Femur (tissue), 1 donor: ENCODE measurements around the gene TTF1.

Source experiments
- DNase-seq: peaks from one replicate; pipeline ENCODE4 v3.0.0-alpha.2; 2017

Gene TTF1

DNA sequence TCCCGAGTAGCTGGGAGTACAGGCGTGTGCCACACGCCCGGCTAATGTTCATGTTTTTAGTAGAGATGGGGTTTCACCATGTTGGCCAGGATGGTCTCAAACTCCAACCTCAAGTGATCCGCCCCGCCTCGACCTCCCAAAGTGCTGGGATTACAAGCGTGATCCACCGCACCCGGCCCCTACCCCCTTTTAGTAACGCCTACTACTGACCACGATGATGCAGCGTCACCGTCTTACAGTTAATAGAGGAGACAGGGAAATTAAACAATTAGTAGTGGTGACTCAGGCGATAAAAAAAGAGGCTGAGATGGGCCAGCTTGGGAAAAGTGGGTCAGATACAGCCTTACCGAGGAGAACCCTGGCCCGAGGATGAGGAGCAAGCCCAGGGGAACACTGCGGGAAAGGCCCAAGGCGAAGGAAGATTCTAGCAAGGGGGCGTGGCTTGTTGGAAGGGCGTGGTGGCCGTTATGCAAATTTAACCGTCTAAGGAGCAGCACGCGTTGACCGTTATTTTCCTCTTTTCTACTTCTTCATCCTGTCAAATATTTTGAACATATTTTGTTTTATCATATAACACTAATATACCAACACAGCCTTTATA, 50.2 kb downstream of the TTF1 start:
- DNase-seq = no peak

DNA sequence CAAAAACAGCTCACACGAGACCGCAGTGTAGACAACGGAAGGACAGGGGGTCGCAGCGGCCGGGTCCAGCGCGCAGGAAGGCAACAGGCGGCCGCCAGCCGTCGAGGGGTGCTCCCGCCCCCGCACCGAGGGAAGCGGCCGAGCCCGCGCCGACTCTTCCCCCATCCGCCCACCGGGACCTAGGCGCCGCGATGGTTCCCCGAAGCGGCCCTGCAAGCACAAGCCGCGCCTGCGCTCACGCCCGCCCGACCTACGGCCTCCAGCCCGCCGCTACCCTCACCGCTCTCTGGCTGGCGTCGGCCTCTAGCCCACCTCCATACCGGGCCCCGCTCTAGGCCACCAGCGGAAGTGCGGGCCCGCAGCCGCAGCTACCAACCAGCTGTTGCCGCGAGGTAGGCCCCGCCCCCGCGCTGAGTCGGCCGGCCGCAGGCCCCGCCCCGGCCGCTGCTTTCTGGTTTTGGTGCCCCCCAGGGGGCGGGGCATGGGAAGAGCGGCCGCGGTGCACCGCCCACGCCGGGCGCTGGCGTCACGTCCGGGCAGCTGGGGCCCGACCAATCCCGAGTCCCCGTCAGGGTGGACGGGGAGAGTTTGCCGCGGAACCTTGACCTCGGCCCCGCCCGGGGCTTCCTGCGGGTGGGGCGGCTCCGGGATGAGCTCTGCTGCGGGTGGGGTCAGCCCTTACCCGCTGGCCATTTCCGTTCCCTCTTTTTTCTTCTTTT, 51.8 kb downstream of the TTF1 start, which contains the start of gene SETX:
SETX (minus strand) TSS at position 350 of the 719 bp plus-strand sequence. CDS start 5,558 bp downstream, outside the sequence.
- DNase-seq = peak; percentile 98

DNA sequence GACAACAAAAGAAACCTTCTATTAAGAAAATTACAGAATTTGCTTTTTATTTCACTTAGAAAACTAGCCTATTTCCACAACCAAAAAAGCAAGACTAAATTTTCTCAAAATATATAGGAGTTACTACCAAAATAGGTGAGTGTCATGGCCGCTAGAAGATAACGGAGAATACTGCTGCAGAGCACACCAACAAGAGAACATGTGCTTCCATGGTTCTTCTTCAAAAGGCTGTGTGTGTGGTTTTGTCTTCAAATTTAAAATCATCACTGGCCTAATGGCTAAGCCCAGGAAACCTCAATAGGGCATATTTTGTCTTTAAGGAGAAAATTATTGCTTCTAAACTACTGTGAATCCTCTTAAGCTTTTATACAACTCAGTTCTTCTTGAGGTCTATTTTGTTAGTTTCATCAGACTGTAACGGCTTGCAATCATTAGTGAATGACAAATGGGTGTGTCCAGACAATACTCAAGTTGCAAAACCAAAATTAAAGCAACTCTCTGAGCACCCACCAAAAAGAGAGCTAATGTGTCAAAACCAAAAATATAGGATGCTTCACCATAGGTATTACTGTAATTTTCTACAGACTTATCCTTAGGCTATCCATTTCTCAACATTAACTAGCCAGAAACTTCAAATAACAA, 55.1 kb downstream of the TTF1 start:
- no peak for DNase-seq

DNA sequence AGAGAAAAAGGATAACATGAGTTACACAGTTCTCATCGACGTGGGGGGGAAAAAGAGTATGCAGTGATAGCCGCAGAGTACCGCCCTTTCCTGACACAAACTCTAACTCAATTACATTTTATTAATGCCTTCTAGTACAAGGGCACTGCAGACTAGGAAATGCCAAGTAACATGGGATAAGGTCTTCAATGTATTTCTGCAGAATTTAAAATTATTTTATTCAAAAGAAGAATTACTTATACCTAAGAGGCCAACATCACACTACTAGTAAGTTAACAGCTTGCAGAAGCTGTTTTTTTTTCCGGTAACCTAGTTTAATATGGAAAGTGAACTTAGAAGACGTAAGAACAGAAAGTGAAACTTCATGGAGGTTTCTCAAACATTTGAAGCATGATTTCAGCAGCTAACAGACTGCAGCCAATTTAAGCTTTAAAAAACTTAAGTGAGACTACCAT, 55.8 kb downstream of the TTF1 start:
- DNase-seq = no peak

DNA sequence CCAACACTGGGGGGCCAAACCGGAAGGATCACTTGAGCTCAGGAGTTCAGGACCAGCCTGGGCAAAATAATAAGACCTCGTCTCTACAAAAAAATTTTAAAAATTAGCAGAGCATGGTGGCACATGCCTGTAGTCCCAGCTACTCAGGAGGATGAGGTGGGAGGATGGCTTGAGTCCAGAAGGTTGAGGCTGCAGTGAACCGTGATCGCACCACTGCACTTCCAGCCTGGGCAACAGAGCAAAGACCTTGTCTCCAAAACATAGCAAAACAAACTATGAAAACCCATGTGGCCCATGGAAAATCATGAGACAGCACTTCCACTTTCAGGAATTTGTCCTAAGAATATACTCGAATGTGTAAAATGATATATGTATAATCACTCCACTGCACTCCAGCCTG, 58.0 kb downstream of the TTF1 start:
- no peak for DNase-seq

DNA sequence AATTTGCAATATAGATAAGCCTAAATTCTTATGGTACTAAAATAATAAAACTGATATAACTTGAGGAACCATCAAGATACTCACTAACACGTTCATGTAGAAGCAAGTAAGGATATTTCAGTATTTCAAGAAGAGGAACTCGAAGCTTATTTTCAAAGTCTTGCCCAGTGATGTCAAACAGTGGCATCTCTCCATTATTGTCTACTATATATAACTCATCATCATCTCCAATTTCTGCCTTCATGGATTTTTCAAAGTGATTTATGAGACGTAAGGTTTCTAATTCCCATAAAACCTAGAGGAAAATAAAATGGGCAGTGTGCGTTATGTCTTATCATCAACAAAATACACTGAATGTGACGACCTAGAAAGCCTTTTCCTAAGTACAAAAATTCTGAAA, 60.5 kb downstream of the TTF1 start:
- DNase-seq = no peak

DNA sequence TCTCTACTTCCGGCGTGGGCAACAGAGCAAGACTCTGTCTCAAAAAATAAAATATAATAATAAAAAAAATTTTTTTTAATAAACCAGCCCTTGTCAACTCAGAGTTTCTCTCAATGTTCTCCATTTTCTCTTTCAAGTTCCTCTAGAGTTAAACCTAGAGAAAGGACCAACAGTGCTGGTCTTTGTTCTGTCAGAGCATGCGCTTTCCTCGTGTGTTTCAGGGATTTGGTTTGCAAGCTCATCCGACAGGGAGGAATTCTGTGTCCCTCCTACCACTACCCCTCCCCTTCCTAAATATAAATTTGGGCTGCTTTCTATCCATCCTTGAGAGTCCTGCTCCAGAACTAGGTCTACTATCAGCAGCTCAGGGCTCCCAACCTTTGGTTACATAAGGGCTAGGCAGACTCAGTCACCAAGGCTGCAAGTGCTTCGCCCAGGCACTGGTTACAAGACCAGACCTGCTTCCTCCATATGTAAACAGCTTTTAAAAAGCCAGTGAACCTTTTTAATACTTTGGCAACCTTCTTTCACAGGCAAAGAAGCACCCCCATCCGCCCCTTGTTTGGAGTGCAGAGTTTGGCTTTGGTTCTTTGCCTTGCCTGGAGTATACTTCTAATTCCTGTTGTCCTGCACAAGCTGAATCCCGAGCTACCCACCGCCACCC, 65.3 kb downstream of the TTF1 start:
- no peak for DNase-seq

DNA sequence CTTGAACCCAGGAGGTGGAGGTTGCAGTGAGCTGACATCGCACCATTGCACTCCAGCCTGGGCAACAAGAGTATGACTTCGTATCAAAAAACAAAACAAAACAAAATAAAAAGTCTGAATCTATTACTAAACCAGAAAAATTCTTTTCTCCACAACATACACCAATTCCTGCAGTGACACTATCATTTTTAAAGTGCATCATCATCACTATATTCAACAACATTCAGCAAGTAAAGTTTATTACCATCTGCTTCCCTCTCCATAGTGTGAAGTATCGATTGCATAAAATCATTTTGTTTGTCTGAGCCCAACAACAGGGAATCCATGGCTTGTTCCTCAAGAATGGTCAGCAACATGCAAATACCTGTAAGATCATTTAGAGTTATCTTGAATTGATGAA, 72.3 kb downstream of the TTF1 start:
- no peak for DNase-seq

DNA sequence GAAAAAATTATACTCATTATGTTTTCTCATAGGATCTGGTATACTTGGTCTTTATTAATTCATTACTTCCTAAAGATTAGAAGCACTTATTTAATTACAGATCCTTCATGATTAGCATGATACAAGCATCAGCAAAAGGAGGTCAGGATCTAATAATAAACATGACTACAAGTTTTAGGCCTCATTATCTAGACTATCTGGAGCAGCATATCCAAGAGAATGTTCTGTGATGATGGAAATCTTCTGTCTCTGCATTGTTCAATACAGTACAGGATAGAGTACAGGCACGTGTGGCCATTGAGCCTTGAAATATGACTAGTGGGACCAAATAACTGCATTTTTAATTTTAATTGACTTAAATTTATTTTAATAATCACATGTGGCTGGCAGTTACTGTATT, 73.1 kb downstream of the TTF1 start:
- DNase-seq = no peak

DNA sequence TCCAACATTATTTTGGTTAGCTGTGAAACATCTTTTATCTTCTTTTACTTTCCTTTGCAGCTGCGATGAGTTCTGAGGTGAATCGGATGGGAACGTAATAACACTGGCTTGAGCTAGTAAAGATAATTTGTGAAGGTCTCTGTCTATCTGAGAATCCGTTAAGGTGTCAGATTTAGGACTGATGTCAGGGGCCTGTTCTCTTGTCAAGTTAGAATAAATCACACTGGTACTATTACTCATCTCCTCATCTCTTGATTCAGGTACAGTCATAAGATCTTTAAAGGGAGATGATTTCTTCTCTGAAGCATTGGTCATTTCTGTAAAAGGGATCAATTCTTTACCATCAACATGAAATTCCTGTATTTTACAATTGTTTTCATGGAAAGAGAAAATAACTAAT, 78.1 kb downstream of the TTF1 start:
- DNase-seq = no peak

DNA sequence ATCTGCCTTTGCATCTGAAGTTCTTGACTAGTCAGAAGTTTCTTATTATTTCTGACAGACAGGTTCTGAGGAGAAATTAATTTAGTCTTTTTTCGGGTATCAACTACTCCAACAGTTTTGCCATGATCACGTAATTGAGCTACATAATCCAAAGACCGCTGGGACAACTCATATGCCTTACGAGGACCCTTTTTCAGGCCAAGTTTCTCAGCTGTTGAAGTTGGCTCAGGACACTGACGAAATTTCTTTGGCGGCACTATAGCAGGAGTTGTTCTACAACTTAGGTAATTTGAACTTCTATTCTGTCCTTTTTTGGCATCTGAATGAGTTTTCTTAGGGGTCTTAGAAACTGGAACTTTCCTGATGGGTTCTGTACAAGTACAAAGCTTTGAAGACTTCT, 79.1 kb downstream of the TTF1 start:
- DNase-seq = no peak
